ENCODE results near the gene ZFPL1. TPM values are rescaled to one million over a fixed set of nuclear protein-coding genes. Genes with fewer than 3 reads are reported as not detected.

The ZFPL1 gene
- total RNA-seq, 2 donors from 2014 or later = 26.7 to 38.4 TPM

DNA sequence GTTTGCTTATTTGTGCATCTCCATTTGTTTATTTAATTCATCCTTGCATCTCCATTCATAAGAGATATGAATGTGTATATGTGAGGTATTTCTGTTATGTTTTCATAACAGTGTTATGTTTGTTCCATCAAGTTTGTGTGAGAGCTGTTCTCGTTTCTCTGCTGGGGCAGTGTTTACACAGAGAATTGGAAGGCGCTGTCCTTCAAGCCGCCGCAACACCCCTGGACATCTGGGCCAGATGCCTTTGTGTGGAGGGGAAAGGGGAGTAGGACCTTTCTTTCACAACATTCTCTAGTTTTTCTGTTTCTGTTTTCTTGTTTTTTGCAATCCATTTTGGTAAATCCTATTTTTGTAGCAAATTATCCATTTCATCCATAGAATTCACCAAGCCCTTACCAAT is 20.6 kb downstream of the ZFPL1 start:
- Histone ChIP-seq H3K4me1 (peaks cover 0 to 49% of the 10 kb centered on the region in 2 donors), H3K27ac (peak overlapping the region; percentile 72 to 83), H3K36me3 (peaks cover 20% of the 10 kb centered on the region), H3K4me3 (no peak overlapping the region), H3K27me3 (no peaks in the 10 kb centered on the region), H3K9me3 (no peaks in the 10 kb centered on the region)
- DNase-seq (ENCODE audit: low spot score) = no peak
- TF ChIP-seq, protein P1, sequence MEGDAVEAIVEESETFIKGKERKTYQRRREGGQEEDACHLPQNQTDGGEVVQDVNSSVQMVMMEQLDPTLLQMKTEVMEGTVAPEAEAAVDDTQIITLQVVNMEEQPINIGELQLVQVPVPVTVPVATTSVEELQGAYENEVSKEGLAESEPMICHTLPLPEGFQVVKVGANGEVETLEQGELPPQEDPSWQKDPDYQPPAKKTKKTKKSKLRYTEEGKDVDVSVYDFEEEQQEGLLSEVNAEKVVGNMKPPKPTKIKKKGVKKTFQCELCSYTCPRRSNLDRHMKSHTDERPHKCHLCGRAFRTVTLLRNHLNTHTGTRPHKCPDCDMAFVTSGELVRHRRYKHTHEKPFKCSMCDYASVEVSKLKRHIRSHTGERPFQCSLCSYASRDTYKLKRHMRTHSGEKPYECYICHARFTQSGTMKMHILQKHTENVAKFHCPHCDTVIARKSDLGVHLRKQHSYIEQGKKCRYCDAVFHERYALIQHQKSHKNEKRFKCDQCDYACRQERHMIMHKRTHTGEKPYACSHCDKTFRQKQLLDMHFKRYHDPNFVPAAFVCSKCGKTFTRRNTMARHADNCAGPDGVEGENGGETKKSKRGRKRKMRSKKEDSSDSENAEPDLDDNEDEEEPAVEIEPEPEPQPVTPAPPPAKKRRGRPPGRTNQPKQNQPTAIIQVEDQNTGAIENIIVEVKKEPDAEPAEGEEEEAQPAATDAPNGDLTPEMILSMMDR (IDR thresholded peaks at IDR 0.05) = no peak

DNA sequence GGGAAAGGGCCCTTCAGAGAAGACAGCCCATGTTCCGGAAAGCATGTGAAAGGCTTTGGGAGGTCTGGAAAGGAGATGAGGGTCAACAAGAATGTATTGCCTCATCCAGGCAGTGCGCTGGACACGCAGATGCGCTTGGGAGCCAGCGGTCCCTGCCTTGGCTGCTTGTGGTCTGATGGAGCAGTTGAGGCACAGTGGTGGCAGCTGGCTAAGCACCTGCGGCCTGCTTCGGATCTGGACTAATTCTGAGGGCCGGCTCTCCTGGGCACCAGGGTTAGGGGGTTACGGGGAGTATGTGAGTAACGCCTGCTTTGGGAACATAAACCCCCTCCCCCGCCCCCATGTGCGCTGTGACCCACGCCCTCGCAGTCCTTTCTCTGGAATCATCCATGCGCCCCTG is 23.1 kb downstream of the ZFPL1 start:
- TF ChIP-seq, protein P1 (IDR thresholded peaks at IDR 0.05) = no peak
- Histone ChIP-seq H3K4me3 (no peak overlapping the region), H3K36me3 (peaks cover 23% of the 10 kb centered on the region), H3K4me1 (peaks cover 0 to 55% of the 10 kb centered on the region in 2 donors), H3K9me3 (no peaks in the 10 kb centered on the region), H3K27ac (no peak overlapping the region), H3K27me3 (no peaks in the 10 kb centered on the region)
- no peak for DNase-seq (ENCODE audit: low spot score)

GRCh38 chr11:65107751-65108468 is 23.9 kb downstream of the ZFPL1 start:
- DNase-seq (ENCODE audit: low spot score) = no peak

DNA sequence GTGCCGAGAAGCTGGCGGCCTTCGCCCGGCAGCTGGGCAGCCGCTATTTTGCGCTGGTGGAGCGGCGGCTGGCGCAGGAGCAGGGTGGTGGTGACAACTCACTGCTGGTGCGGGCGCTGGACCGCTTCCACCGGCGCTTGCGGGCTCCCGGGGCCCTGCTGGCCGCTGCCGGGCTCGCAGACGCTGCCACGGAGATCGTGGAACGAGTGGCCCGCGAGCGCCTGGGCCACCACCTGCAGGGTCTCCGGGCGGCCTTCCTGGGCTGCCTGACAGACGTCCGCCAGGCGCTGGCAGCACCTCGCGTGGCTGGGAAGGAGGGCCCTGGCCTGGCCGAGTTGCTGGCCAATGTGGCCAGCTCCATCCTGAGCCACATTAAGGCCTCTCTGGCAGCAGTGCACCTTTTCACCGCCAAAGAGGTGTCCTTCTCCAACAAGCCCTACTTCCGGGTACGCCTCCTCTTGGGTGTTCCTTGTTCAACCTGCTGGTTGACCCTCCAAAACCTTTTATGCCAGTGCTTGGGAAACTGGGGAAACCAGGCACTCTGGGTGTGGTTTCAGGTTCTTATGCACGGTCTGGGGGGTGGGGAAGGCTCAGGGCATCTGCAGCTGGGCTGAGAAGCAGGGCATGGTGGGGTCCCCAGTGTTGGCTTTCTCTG is 24.6 kb downstream of the ZFPL1 start:
- TF ChIP-seq, protein P1 (IDR thresholded peaks at IDR 0.05) = no peak

More at GRCh38 chr11:65107751-65108468, 23.9 kb downstream of the ZFPL1 start:
- Histone ChIP-seq H3K4me1 (peaks cover 0 to 55% of the 10 kb centered on the region in 2 donors), H3K4me3 (no peak overlapping the region), H3K27me3 (no peaks in the 10 kb centered on the region), H3K27ac (no peak overlapping the region), H3K9me3 (no peaks in the 10 kb centered on the region), H3K36me3 (peaks cover 23% of the 10 kb centered on the region)
- TF ChIP-seq, protein P1 (IDR thresholded peaks at IDR 0.05) = no peak

DNA sequence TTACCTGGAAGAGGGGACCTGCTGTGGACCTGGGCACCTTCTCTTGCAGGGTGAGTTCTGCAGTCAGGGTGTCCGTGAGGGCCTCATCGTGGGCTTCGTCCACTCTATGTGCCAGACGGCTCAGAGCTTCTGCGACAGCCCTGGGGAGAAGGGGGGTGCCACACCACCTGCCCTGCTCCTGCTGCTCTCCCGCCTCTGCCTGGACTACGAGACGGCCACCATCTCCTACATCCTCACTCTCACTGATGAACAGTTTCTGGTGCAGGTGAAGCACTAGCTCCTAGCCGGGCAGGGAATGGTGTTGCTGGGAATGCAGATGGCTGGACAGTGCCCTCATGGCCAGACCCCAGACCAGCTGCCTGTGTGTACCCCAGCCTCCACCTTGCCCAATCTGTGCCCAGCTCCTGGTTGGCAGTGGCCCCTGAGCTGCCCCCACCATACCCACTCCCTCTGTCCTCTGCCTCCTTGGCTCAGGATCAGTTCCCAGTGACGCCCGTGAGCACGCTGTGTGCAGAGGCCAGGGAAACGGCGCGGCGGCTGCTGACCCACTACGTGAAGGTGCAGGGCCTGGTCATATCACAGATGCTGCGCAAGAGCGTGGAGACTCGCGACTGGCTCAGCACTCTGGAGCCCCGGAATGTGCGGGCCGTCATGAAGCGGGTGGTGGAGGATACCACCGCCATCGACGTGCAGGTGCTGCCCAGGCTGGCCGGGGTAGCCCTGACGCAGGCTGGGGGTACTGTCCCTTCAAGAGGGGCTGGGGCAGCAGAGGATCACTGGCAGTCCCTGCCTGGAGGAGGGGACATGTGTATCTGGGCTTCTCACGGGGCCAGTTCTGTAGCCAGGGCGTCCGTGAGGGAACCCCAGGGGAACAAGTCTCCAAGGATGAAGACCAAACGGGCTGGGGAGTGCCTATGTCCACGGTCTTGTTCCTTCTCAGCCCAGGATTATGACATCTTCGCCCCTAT is 25.5 kb downstream of the ZFPL1 start:
- DNase-seq (ENCODE audit: low spot score) = no peak
- peak overlapping the region in 1 of 2 donors; percentile 82 for H3K27ac ChIP-seq
- TF ChIP-seq, protein P1 (IDR thresholded peaks at IDR 0.05) = no peak

More for the DNA sequence above, 24.6 kb downstream of the ZFPL1 start:
- Histone ChIP-seq H3K36me3 (peaks cover 23% of the 10 kb centered on the region), H3K27ac (no peak overlapping the region), H3K4me1 (peaks cover 0 to 55% of the 10 kb centered on the region in 2 donors), H3K4me3 (no peak overlapping the region), H3K9me3 (no peaks in the 10 kb centered on the region), H3K27me3 (no peaks in the 10 kb centered on the region)
- DNase-seq (ENCODE audit: low spot score) = no peak

More for the DNA sequence above, 25.5 kb downstream of the ZFPL1 start:
- Histone ChIP-seq H3K9me3 (no peaks in the 10 kb centered on the region), H3K4me3 (no peak overlapping the region), H3K36me3 (peaks cover 23% of the 10 kb centered on the region), H3K27me3 (no peaks in the 10 kb centered on the region), H3K4me1 (peaks cover 0 to 49% of the 10 kb centered on the region in 2 donors)
